ENCODE results near the gene SNAI1. TPM values are rescaled to one million over a fixed set of nuclear protein-coding genes. Genes with fewer than 3 reads are reported as not detected.
"Not testable (repeated sequence)": the region's sequence is repeated elsewhere in the genome, so short reads cannot be mapped to it uniquely, and the experiment has no call there.

SNAI1 gene
- total RNA-seq, 4 donors from 2014 or later: 0.56 to 4.1 (median 1.4) TPM

DNA sequence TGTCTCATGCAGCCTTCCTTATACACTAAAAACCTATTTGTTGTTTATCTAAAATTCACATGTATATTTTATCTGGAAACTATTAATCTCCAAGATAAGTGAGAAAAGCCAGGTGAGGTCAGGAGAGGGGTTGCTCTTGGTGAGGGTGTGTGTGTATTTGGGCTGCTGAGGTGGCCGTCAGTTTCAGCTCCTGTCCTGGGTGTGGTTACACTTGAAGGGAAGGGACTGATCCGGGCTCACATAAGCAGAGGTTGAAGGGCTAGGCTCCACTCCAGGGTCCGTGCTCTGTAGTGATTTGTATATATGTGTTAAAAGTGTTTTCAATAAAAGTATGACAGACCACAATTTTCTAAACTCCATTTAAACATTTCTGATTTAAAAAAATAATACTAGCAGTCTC is 13.5 kb upstream of the SNAI1 start:
- no peak for TF ChIP-seq POLR2A (IDR thresholded peaks at IDR 0.05)
- TF ChIP-seq, protein P1, sequence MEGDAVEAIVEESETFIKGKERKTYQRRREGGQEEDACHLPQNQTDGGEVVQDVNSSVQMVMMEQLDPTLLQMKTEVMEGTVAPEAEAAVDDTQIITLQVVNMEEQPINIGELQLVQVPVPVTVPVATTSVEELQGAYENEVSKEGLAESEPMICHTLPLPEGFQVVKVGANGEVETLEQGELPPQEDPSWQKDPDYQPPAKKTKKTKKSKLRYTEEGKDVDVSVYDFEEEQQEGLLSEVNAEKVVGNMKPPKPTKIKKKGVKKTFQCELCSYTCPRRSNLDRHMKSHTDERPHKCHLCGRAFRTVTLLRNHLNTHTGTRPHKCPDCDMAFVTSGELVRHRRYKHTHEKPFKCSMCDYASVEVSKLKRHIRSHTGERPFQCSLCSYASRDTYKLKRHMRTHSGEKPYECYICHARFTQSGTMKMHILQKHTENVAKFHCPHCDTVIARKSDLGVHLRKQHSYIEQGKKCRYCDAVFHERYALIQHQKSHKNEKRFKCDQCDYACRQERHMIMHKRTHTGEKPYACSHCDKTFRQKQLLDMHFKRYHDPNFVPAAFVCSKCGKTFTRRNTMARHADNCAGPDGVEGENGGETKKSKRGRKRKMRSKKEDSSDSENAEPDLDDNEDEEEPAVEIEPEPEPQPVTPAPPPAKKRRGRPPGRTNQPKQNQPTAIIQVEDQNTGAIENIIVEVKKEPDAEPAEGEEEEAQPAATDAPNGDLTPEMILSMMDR (IDR thresholded peaks at IDR 0.05): no peak
- Histone ChIP-seq H3K4me3 (no peak overlapping the region), H3K27me3 (no peaks in the 10 kb centered on the region), H3K27ac (no peak overlapping the region), H3K4me1 (no peaks in the 10 kb centered on the region), H3K36me3 (no peaks in the 10 kb centered on the region), H3K9me3 (no peaks in the 10 kb centered on the region)
- no peak for DNase-seq (ENCODE audit: low spot score in 2 of 2)
- 37% methylated on average over 3 of the region's 3 CpGs for WGBS

DNA sequence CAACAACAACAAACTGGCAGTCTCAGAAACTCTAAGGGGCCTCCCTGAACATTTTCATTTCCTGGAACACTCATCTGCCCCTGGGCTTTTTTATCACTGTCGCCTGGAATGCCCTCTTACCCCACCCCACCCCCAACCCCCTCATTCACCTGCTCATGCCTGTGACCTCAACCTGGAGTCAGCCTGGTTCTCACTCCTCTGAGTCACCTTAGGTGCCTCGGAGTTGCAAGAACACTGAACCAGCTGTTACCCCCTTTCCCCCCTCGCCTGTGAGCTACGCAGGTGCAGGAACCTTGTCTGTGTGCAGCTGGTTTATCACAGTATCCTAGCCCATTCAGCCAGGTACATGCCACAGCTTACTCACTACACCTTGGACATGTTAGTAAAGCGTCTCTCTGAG is 12.8 kb upstream of the SNAI1 start:
- no peaks in the 10 kb centered on the region for H3K9me3 ChIP-seq
- H3K27ac ChIP-seq: no peak overlapping the region
- no peak for DNase-seq (ENCODE audit: low spot score in 2 of 2)
- WGBS: 56% methylated on average over 5 of the region's 5 CpGs
- no peaks in the 10 kb centered on the region for H3K4me1 ChIP-seq
- no peaks in the 10 kb centered on the region for H3K27me3 ChIP-seq
- no peak for TF ChIP-seq POLR2AphosphoS5 (IDR thresholded peaks at IDR 0.05)
- no peak for TF ChIP-seq POLR2A (IDR thresholded peaks at IDR 0.05)
- TF ChIP-seq, protein P1 (IDR thresholded peaks at IDR 0.05): no peak
- no peak for TF ChIP-seq EP300 (IDR thresholded peaks at IDR 0.05)
- H3K36me3 ChIP-seq: no peaks in the 10 kb centered on the region
- no peak overlapping the region for H3K4me3 ChIP-seq

DNA sequence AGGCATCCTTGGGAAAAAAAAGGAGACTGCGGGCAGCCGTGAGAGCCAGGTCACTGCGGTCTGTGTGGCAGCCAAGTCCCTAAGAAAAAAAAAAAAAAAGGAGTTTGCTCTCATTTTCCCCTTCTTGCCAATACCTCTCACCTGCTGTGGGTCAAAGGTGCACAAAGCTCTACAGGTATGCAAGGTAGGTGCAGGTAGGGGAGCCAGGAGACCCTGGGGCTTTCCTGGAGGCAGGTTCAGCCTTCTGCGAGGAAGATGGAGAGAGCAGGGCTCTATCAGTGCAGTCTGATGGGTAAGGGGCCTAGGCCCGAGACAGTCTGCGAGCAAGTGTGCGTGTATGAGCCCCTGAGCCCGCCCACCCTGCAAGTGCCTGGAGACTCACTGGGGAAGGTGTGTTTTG is 12.3 kb upstream of the SNAI1 start:
- no peak for DNase-seq (ENCODE audit: low spot score in 2 of 2)

DNA sequence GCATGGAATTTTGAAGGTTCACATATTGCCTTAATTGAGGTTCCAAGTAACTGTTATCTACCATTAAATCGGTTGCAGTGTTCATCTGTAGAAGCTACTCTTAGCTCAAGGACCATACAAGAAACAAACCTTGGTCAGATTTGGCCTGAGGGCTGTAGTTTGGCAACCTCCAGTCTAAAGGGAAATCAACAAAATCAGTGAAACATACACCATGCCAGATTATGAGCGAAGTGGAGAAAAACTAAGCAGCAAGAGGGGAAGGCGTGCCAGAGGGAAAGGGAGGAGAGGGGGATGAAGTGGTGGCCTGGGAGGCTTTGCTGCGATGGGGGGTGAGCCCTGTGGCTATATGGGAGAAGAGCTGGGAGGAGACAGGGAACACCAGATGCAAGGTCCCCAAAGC is 8.8 kb upstream of the SNAI1 start:
- Histone ChIP-seq H3K27ac (no peak overlapping the region), H3K27me3 (no peaks in the 10 kb centered on the region), H3K36me3 (no peaks in the 10 kb centered on the region), H3K4me1 (peaks cover 2% of the 10 kb centered on the region), H3K4me3 (no peak overlapping the region), H3K9me3 (no peaks in the 10 kb centered on the region)
- TF ChIP-seq EP300 (IDR thresholded peaks at IDR 0.05) (no peak), POLR2A (IDR thresholded peaks at IDR 0.05) (no peak), POLR2AphosphoS5 (IDR thresholded peaks at IDR 0.05) (no peak)
- TF ChIP-seq, protein P1 (IDR thresholded peaks at IDR 0.05): no peak
- no peak for DNase-seq (ENCODE audit: low spot score in 2 of 2)
- 56% methylated on average over 4 of the region's 4 CpGs for WGBS

More for the DNA sequence above, 12.3 kb upstream of the SNAI1 start:
- WGBS: 87% methylated on average over 8 of the region's 8 CpGs
- H3K4me3 ChIP-seq: no peak overlapping the region
- no peaks in the 10 kb centered on the region for H3K36me3 ChIP-seq
- no peaks in the 10 kb centered on the region for H3K27me3 ChIP-seq
- H3K9me3 ChIP-seq: no peaks in the 10 kb centered on the region
- TF ChIP-seq, protein P1 (IDR thresholded peaks at IDR 0.05): no peak
- no peak for TF ChIP-seq POLR2AphosphoS5 (IDR thresholded peaks at IDR 0.05)
- no peak for TF ChIP-seq EP300 (IDR thresholded peaks at IDR 0.05)
- no peak for TF ChIP-seq POLR2A (IDR thresholded peaks at IDR 0.05)
- no peak overlapping the region for H3K27ac ChIP-seq
- no peaks in the 10 kb centered on the region for H3K4me1 ChIP-seq

DNA sequence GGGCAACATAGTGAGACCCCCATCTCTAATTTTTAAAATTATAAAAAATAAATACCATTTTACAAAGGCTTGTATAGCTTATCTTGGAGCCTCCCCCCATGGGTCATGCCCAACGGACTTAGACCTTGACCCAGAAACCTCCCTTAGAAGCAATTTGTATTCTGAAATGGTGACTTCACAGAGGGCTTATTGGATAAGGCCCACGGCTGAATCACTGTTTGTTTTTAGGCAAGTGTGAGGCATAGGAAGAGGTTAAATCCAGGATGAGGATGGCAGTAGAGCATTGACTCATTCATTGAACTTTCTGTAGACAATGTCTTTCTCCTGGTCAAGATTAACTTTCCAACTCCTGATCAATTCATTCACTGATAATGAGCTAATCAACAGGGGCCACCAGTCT is 6.2 kb upstream of the SNAI1 start:
- Histone ChIP-seq H3K36me3 (no peaks in the 10 kb centered on the region), H3K9me3 (no peaks in the 10 kb centered on the region), H3K4me3 (no peak overlapping the region), H3K27ac (no peak overlapping the region), H3K27me3 (no peaks in the 10 kb centered on the region), H3K4me1 (peaks cover 10% of the 10 kb centered on the region)
- TF ChIP-seq, protein P1 (IDR thresholded peaks at IDR 0.05): no peak
- TF ChIP-seq POLR2A (IDR thresholded peaks at IDR 0.05): no peak
- no peak for TF ChIP-seq POLR2AphosphoS5 (IDR thresholded peaks at IDR 0.05)
- TF ChIP-seq EP300 (IDR thresholded peaks at IDR 0.05): no peak
- 78% methylated on average over 2 of the region's 2 CpGs for WGBS
- DNase-seq (ENCODE audit: low spot score in 2 of 2): no peak

DNA sequence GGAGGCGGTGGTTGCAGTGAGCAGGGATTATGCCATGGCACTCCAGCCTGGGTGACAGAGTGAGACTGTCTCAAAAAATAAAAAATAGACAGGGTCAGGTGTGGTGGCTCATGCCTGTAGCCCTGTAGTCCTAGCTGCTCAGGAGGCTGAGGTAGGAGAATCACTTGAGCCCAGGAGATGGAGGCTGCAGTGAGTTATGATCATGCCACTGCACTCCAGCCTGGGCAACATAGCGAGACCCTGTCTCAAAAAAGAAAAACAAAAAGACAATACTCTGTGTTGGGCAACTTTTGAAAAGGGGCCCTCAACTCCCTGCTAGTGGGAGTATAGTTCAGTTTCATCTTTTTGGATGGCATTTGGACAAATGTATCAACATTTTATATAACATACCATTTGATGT is 5.0 kb upstream of the SNAI1 start:
- DNase-seq (ENCODE audit: low spot score in 2 of 2); H3K4me3 ChIP-seq; H3K36me3 ChIP-seq; H3K27me3 ChIP-seq; H3K27ac ChIP-seq; H3K9me3 ChIP-seq: not testable (repeated sequence)
- peaks cover 22% of the 10 kb centered on the region for H3K4me1 ChIP-seq
- 96% methylated on average over 1 of the region's 2 CpGs for WGBS

All from suprapubic skin (tissue), 4 donors.